GM23338 (cell line): ENCODE measurements around the gene GUCY1A2. TPM values are rescaled to one million over a fixed set of nuclear protein-coding genes. Genes with fewer than 3 reads are reported as not detected.

Experiments
- CREB1 ChIP-seq: fragments of 250-450 bp; sonication (Bioruptor Pico); IDR thresholded peaks from 2 replicates; pipeline ENCODE4 v1.5.0; 2020; ENCODE audit warnings: low read depth, mild to moderate bottlenecking, moderate library complexity
- EZH2 ChIP-seq: fragments of 200-600 bp; sonication (generic); IDR thresholded peaks from one replicate; pipeline ENCODE4 v1.8.0; 2017; ENCODE audit warnings: antibody characterized with exemption, mild to moderate bottlenecking, low read depth; ENCODE audit not compliant: unreplicated experiment
- JUNB ChIP-seq: IDR thresholded peaks from one replicate; pipeline ENCODE4 v1.6.1; 2016; ENCODE audit warnings: antibody characterized with exemption; ENCODE audit not compliant: unreplicated experiment
- NANOG ChIP-seq: IDR thresholded peaks from 2 replicates; pipeline ENCODE4 v1.6.1; 2016; ENCODE audit warnings: antibody characterized with exemption, borderline replicate concordance
- ZNF331 ChIP-seq: fragments of 250-450 bp; sonication (Bioruptor Pico); IDR thresholded peaks from 2 replicates; pipeline ENCODE4 v1.5.0; 2020; ENCODE audit warnings: low read depth, mild to moderate bottlenecking, moderate library complexity
- polyA plus RNA-seq: library from polyadenylated mRNA; unstranded; fragments of >200 nt; fragmentation: Nextera tagmentation; extraction: Ambion mirVana; gene quantifications from 2 replicates; pipeline ENCODE4 v1.2.1, GENCODE V29; 2016
- total RNA-seq: library from RNA; depleted of rRNA; stranded (reverse); fragments of >200 nt; shearing (Covaris generic); gene quantifications from 2 replicates; pipeline ENCODE4 v1.2.3, GENCODE V29; 2014
- TF ChIP-seq, protein P1 (sequence below): fragments of 250-450 bp; sonication (Bioruptor Pico); IDR thresholded peaks from 2 replicates; pipeline ENCODE4 v1.5.0; 2020; ENCODE audit warnings: mild to moderate bottlenecking, moderate library complexity
- TF ChIP-seq, protein P2 (sequence below): IDR thresholded peaks from 2 replicates; pipeline ENCODE4 v1.6.1; 2016; ENCODE audit warnings: antibody characterized with exemption
- TF ChIP-seq, protein P3 (sequence below): IDR thresholded peaks from one replicate; pipeline ENCODE4 v1.6.1; 2018; ENCODE audit warnings: antibody characterized with exemption; ENCODE audit not compliant: unreplicated experiment

GUCY1A2 gene
- total and polyA plus RNA-seq, 2 experiments from 2014 or later = 0.36 to 1.4 TPM

DNA sequence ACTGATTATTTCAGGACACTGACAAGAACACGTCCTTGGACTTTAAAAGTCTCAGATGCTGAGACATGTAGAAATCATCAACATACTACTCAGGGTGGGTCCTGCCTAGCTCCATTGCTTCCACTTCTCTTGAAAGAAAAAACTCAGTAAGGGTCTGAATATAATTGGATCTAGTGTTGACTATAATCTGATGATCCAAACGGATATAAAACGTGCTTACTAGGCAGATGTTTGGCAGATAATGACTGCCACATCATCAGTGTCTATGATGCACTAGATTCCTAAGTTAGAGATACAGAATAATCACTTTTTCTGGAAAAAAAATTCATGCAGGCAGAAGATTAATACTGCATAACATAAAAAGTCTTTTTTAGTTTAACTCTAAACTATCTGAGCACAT, 21.6 kb downstream of the GUCY1A2 start (continued):
- TF ChIP-seq, protein P1, sequence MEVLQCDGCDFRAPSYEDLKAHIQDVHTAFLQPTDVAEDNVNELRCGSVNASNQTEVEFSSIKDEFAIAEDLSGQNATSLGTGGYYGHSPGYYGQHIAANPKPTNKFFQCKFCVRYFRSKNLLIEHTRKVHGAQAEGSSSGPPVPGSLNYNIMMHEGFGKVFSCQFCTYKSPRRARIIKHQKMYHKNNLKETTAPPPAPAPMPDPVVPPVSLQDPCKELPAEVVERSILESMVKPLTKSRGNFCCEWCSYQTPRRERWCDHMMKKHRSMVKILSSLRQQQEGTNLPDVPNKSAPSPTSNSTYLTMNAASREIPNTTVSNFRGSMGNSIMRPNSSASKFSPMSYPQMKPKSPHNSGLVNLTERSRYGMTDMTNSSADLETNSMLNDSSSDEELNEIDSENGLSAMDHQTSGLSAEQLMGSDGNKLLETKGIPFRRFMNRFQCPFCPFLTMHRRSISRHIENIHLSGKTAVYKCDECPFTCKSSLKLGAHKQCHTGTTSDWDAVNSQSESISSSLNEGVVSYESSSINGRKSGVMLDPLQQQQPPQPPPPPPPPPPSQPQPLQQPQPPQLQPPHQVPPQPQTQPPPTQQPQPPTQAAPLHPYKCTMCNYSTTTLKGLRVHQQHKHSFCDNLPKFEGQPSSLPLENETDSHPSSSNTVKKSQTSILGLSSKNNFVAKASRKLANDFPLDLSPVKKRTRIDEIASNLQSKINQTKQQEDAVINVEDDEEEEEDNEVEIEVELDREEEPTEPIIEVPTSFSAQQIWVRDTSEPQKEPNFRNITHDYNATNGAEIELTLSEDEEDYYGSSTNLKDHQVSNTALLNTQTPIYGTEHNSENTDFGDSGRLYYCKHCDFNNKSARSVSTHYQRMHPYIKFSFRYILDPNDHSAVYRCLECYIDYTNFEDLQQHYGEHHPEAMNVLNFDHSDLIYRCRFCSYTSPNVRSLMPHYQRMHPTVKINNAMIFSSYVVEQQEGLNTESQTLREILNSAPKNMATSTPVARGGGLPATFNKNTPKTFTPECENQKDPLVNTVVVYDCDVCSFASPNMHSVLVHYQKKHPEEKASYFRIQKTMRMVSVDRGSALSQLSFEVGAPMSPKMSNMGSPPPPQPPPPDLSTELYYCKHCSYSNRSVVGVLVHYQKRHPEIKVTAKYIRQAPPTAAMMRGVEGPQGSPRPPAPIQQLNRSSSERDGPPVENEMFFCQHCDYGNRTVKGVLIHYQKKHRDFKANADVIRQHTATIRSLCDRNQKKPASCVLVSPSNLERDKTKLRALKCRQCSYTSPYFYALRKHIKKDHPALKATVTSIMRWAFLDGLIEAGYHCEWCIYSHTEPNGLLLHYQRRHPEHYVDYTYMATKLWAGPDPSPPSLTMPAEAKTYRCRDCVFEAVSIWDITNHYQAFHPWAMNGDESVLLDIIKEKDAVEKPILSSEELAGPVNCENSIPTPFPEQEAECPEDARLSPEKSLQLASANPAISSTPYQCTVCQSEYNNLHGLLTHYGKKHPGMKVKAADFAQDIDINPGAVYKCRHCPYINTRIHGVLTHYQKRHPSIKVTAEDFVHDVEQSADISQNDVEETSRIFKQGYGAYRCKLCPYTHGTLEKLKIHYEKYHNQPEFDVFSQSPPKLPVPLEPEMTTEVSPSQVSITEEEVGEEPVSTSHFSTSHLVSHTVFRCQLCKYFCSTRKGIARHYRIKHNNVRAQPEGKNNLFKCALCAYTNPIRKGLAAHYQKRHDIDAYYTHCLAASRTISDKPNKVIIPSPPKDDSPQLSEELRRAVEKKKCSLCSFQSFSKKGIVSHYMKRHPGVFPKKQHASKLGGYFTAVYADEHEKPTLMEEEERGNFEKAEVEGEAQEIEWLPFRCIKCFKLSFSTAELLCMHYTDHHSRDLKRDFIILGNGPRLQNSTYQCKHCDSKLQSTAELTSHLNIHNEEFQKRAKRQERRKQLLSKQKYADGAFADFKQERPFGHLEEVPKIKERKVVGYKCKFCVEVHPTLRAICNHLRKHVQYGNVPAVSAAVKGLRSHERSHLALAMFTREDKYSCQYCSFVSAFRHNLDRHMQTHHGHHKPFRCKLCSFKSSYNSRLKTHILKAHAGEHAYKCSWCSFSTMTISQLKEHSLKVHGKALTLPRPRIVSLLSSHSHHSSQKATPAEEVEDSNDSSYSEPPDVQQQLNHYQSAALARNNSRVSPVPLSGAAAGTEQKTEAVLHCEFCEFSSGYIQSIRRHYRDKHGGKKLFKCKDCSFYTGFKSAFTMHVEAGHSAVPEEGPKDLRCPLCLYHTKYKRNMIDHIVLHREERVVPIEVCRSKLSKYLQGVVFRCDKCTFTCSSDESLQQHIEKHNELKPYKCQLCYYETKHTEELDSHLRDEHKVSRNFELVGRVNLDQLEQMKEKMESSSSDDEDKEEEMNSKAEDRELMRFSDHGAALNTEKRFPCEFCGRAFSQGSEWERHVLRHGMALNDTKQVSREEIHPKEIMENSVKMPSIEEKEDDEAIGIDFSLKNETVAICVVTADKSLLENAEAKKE (CRISPR knock-in tag) = no peak
- TF ChIP-seq, protein P2, sequence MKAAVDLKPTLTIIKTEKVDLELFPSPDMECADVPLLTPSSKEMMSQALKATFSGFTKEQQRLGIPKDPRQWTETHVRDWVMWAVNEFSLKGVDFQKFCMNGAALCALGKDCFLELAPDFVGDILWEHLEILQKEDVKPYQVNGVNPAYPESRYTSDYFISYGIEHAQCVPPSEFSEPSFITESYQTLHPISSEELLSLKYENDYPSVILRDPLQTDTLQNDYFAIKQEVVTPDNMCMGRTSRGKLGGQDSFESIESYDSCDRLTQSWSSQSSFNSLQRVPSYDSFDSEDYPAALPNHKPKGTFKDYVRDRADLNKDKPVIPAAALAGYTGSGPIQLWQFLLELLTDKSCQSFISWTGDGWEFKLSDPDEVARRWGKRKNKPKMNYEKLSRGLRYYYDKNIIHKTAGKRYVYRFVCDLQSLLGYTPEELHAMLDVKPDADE = no peak
- TF ChIP-seq EZH2 (no peak), CREB1 (CRISPR knock-in tag) (no peak), ZNF331 (CRISPR knock-in tag) (no peak), JUNB (no peak), NANOG (no peak)
- TF ChIP-seq, protein P3, sequence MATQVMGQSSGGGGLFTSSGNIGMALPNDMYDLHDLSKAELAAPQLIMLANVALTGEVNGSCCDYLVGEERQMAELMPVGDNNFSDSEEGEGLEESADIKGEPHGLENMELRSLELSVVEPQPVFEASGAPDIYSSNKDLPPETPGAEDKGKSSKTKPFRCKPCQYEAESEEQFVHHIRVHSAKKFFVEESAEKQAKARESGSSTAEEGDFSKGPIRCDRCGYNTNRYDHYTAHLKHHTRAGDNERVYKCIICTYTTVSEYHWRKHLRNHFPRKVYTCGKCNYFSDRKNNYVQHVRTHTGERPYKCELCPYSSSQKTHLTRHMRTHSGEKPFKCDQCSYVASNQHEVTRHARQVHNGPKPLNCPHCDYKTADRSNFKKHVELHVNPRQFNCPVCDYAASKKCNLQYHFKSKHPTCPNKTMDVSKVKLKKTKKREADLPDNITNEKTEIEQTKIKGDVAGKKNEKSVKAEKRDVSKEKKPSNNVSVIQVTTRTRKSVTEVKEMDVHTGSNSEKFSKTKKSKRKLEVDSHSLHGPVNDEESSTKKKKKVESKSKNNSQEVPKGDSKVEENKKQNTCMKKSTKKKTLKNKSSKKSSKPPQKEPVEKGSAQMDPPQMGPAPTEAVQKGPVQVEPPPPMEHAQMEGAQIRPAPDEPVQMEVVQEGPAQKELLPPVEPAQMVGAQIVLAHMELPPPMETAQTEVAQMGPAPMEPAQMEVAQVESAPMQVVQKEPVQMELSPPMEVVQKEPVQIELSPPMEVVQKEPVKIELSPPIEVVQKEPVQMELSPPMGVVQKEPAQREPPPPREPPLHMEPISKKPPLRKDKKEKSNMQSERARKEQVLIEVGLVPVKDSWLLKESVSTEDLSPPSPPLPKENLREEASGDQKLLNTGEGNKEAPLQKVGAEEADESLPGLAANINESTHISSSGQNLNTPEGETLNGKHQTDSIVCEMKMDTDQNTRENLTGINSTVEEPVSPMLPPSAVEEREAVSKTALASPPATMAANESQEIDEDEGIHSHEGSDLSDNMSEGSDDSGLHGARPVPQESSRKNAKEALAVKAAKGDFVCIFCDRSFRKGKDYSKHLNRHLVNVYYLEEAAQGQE = no peak
